22Rv1 (cell line): ENCODE measurements around the gene PIP5K1B.

Source experiments
- CTCF ChIP-seq: fragments of 450-650 bp; IDR thresholded peaks from 2 replicates; pipeline ENCODE4 v1.5.1; 2017; ENCODE audit warnings: mild to moderate bottlenecking
- ZFX ChIP-seq: fragments of 450-650 bp; IDR thresholded peaks from 2 replicates; pipeline ENCODE4 v1.6.1; 2017; ENCODE audit warnings: antibody characterized with exemption, borderline replicate concordance

GRCh38 chr9:69028754-69029153 lies 323.7 kb downstream of the PIP5K1B start:
- TF ChIP-seq CTCF (no peak), ZFX (no peak)
